Left ventricle myocardium superior (tissue), 1 donor: ENCODE results near the gene ATP13A1. TPM values are rescaled to one million over a fixed set of nuclear protein-coding genes. Genes with fewer than 3 reads are reported as not detected.
"Not testable (repeated sequence)": the region's sequence is repeated elsewhere in the genome, so short reads cannot be mapped to it uniquely, and the experiment has no call there.

Experiments
- ATAC-seq: fragments of 200-7000 bp; cut with Tn5 transposase; one replicate; pipeline ENCODE4 v1.9.1; 2020; ENCODE audit warnings: mild to moderate bottlenecking, moderate library complexity
- DNase-seq: peaks from one replicate; pipeline ENCODE4 v3.0.0-alpha.2; 2020
- intact Hi-C: fragments of 100-400 bp; cut with micrococcal nuclease; formaldehyde crosslinking; loops from one replicate; pipeline ENCODE4 v1.11.0; 2022
- total RNA-seq: library from RNA; stranded (reverse); fragmentation: NEBNext Ultra II Directional; extraction: Animal tissue kit (Norgen Biotek cat#: 25700); gene quantifications from one replicate; pipeline ENCODE4 v1.2.1, GENCODE V29; 2021
- donor health status: DM: no; HTN: yes; CAD: no; lungs with severe emphysema.

Gene ATP13A1
- total RNA-seq, 1 donor from 2014 or later = 21.6 TPM

DNA sequence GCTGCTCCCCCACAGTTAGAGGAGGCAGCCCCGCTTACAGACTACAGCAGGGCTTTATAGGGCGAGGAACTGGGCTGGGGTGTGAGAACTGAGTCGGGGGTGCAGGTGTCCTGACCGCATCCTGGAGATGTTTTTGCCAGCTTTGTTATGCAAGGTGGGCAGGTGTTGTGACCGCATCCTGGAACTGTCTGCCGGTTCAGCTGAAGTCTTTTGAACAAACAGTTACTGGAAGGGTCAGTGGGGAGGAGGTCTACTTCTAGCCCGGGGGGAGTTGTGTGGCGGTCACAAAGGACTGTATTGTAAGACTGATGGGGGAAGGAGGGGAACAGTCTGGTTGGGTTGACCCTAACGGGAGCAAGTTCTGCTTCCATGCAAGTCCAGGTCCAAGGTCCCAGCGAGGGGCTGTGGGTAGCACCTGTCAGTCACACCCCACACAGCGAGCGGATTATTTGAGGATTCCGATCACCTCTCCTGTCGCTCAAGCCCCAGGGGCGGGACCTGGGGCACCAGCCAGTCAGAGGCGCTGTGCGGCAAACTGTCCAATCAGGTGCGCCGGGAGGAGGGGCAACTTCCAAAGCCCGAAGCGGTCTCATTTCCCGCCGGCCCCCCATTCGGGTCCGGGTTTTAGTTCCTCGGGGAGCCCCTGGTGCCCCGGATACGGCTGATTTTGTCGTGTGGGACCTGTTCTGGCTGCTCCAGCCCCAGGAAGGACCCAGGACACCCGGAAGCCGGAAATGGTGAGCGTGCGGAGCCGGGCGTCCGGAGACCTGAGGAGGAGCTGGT lies 4.9 kb upstream of the ATP13A1 start, which contains the start of gene ZNF101:
TSS of gene ZNF101 (plus strand) at position 610 of the 783 bp plus-strand sequence. CDS start at position 735, 125 bp downstream.
- peak; percentile 82 for ATAC-seq
- DNase-seq = peak; percentile 95
- intact Hi-C loops = no loop called here

DNA sequence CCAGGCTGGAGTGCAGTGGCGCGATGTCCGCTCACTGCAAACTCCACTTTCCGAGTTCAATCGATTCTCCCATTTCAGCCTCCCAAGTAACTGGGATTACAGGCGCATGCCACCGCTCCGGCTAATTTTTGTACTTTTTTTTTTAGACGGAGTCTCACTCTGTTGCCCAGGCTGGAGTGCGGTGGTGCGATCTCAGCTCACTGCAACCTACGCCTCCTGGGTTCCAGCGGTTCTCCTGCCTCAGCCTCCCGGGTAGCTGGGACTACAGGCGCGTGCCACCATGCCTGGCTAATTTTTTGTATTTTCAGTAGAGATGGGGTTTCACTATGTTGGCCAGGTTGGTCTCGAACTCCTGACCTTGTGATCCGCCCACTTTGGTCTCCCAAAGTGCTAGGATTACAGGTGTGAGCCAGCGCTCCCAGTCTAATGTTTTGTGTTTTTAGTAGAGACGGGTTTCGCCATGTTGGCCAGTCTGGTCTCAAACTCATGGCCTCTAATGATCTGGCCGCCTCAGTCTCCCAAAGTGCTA lies 2.0 kb upstream of the ATP13A1 start:
- ATAC-seq, intact Hi-C loops: not testable (repeated sequence)
- peak; percentile 2 for DNase-seq

GRCh38 chr19:19662871-19663255 lies 613 bp downstream of the ATP13A1 start:
- intact Hi-C loops = no loop called here
- DNase-seq = no peak
- ATAC-seq = no peak

- peak; percentile 5 for DNase-seq
- intact Hi-C loops = no loop called here
- ATAC-seq = no peak
Measured at GRCh38 chr19:19662344-19662743, 1.1 kb downstream of the ATP13A1 start.

DNA sequence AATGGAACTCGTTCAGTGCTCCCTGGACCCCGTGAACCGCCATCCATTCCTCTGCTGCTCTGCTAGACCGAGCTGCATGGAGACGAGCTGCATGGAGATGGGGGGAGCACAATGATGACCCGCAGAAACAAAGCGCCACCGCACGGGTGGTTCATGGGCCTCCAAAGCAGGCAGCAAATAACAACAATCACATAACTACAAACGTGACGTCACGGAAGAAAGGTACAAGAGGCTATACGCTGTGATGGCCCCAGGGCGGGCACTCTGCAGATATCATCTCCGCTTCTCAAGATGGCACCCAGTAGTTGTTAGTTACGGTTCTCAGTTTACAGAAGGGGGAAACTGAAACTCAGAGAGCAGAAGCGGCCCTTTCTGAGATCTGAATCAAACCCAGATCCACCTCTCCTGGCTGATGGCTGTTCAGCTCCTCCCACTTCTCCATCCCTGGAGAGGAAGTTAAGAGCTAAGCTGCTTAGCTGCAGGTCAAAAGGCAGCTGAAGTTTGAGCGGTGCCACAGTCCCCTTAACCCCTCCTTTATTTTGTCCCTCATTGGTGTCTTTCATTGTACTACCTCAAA lies 1.7 kb downstream of the ATP13A1 start:
- DNase-seq = peak; percentile 23
- ATAC-seq = no peak
- intact Hi-C loops = no loop called here

GRCh38 chr19:19661141-19661674 lies 2.3 kb downstream of the ATP13A1 start:
- intact Hi-C loops = no loop called here
- peak; percentile 19 for DNase-seq

DNA sequence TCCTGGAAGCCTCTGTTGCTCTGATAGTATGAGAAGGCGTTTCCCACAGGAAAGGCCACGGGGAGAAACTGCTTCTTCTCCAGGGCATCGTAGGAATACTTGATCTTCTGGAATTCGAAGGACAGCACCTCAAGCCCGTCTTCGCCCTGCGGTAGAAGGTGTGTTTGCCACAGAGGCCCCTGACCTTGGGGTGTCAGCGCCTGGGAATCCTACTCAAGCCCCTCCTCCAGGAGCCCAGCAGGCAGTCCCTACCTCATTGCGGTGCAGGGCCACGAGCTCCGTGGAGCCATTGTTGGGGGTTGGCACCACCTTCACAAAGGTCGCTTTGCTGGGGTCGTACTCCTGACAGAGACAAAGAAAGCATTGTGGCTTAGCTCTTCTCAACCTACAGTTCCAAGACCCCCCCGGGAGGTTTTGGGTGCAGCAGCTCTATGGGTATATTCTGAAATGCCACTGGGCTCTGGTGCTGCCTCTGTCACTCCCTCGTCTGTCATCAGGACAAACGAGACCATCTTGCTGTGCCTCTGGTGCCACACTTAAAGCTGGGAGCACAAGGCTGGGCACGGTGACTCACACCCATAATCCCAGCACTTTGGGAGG lies 3.7 kb downstream of the ATP13A1 start:
- ATAC-seq = no peak
- peak; percentile 18 for DNase-seq
- intact Hi-C loops = no loop called here

More at GRCh38 chr19:19661141-19661674, 2.3 kb downstream of the ATP13A1 start:
- no peak for ATAC-seq

GRCh38 chr19:19657397-19657783 lies 6.1 kb downstream of the ATP13A1 start:
- DNase-seq (no peak), ATAC-seq (no peak)
- intact Hi-C loops = no loop called here

DNA sequence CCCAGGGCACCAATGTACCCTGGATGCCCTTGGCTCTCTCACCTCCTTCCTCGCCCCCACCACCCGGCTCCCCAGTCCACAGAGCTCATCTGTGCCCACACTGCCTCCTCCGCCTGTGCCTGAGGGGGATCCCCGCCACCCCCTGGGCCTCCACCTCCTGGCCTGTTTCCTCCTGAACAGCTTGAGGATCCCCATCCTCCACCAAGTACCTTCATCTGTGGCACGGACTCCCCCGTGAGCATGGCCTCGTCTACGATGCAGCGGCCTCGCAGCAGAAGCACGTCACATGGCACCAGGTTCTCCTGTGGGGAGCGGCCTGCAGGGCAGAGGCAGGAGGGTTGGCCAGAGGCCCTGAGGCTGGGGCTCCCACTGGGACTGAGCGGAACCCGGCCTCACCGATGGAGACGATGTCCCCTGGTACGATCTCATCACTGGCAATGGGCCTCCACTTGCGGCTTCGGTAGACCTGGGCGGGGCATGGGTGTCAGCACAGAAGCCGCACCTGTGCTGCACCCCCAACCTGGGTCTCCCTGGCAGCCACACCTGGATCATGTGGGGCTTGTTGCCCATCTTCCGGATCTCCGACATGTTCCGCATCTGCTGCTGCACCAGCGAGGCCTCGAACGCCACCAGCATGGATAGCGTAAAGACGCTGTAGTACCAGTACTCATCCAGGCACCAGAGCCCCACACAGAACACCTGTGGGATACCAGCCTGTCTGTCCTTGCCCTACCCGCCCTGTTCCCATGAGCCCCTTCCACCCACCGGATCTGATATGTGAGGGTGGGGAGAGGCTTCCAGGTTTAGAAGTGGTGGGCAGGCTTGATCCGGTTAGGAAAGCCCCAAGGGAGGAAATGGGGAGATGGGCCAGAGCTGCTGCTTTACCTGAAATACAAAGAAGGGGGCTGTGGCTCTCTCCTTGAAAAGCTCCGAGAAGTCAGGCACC lies 6.8 kb downstream of the ATP13A1 start:
- intact Hi-C loops = no loop called here
- no peak for ATAC-seq
- no peak for DNase-seq

GRCh38 chr19:19655641-19656343 lies 7.7 kb downstream of the ATP13A1 start:
- ATAC-seq (no peak), DNase-seq (no peak)
- intact Hi-C loops = no loop called here

GRCh38 chr19:19655051-19655594 lies 8.4 kb downstream of the ATP13A1 start:
- intact Hi-C loops = no loop called here
- no peak for DNase-seq
- ATAC-seq = no peak

- intact Hi-C loops = no loop called here
- DNase-seq (no peak), ATAC-seq (no peak)
Measured at GRCh38 chr19:19654441-19654840, 9.0 kb downstream of the ATP13A1 start.

DNA sequence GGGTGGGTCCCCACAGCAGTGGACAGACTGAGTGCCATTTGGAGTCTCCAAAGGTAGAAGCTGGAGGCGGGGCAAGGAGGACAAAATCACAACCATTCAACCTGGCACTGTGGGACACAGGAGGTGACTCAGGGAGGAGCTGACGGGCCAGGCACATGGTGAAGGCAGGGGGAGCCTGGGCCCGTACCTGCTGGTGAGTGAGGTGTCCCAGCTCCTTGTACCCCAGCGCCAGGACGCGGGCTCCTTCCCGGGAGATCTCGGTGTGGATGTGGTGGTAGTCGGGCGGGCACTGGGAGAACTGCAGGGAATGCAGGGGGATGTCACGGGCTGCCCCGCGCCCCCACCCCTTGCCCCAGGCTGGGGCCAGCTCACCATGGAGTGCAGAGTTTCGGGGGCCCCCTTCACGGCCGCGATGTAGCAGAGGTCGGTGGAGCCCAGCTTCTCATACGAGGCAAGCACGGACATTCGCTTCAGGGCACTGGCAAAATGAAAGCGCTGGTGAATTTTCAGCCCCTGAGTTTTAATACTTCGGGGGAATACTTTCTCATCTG lies 9.8 kb downstream of the ATP13A1 start:
- DNase-seq (no peak), ATAC-seq (no peak)
- intact Hi-C loops = no loop called here

- no peak for ATAC-seq
- DNase-seq = no peak
- intact Hi-C loops = no loop called here
Measured at GRCh38 chr19:19652482-19653295, 10.8 kb downstream of the ATP13A1 start.

DNA sequence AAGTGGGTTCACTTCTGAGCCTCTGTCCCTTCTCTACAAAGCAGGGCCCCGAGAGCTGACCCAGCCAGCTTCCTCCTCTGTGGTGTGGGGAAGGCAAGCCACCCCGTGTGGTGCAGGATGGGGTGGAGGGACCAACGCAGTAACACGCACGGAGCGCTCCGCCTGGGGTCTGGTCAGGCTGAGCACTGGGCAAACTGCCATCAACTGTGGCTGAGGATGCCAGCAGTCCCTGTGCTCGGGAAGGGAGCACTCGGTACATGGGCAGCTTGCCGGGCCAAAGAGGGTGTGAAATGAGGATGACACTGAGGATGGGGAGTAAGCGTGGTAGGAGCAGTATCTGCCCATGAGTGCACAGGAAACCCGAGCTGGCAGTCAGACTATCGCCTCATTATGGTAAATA lies 12.4 kb downstream of the ATP13A1 start:
- intact Hi-C loops = no loop called here
- DNase-seq = peak; percentile 78
- ATAC-seq = peak; percentile 78

DNA sequence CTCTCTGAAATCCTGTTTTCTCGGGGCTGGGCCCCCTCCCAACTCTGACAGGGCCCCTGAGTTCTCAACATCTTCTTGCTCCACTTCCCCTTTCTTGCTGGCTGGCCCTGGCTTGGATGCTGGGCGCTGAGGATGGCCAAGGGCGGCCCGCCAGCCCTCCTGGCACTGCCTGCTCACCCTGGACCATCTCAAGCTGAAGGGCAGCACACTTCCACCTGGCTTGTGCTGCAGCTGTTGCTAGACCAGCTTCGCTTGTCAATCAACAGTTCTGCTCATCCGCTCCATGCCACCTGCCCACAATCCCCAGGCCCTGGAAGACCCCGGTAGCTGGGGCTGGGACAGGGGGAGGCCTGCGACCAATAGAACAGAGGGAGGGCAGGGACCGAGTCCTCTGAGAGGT lies 13.1 kb downstream of the ATP13A1 start:
- ATAC-seq (no peak), DNase-seq (no peak)
- intact Hi-C loops = no loop called here

DNA sequence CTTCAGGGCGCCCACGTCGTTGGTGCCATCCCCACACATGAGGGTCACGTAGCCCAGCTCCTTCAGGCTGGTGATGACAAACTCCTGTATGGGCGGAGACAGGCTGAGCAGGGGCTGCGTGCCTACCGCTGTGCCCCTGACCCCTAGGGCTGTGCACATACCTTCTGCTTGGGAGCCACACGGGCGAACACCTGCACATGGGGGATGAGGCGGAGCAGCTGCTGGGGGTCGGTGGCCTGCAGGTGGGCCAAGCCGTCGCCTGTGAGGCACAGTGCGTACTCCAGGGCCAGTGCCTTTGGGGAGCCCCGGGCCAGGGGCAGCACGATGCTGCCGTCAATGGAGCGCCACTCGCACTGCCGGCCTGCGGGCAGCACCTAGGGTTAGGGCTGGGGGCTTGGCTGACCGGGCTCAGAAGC lies 13.9 kb downstream of the ATP13A1 start:
- DNase-seq = no peak
- no peak for ATAC-seq

More for the DNA sequence above, 13.9 kb downstream of the ATP13A1 start:
- intact Hi-C loops = no loop called here
